NCI-H748 treated with DMSO at 0.1 percent for 48 hours (cell line): ENCODE measurements around the gene DKKL1.
A peak's percentile ranks its signal among the peaks of the same experiment; 100 is the strongest.

Source experiments
- DNase-seq: peaks from one replicate; lab custom pipeline; 2025; lab: John Stamatoyannopoulos, UW

Gene DKKL1

DNA sequence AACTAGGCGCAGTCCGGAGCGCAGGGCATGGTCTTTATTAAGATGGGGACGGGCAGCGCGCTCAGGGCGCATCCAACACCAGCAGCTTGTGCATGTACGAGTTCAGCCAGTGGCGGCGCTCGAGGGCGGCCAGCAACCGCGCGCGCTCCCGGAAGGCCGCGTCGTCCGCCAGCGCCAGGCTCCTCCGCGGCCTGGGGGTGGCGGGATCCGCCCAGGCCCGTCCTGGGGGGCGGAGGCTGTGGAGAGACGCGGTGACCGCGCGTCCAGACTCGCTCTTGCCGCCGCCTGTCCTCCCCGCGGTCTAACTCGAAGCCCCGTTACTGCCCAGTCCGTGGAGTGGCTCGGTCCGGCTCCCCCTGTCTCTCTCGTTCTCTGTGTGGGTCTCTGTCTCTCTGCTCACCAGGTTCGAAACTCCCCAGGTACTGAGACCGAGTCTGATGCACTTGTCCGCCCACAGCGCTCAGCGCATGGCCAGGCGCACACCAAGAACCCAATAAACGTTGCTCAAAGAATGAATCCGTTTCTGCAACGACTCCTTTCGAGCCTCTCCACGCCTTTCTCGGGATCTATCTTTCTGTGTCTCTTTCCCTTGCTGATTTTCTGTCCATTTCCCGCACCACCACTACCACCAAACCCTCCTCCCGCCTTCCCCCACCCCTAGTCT lies 58.9 kb downstream of the DKKL1 start:
- peak; percentile 21 for DNase-seq

DNA sequence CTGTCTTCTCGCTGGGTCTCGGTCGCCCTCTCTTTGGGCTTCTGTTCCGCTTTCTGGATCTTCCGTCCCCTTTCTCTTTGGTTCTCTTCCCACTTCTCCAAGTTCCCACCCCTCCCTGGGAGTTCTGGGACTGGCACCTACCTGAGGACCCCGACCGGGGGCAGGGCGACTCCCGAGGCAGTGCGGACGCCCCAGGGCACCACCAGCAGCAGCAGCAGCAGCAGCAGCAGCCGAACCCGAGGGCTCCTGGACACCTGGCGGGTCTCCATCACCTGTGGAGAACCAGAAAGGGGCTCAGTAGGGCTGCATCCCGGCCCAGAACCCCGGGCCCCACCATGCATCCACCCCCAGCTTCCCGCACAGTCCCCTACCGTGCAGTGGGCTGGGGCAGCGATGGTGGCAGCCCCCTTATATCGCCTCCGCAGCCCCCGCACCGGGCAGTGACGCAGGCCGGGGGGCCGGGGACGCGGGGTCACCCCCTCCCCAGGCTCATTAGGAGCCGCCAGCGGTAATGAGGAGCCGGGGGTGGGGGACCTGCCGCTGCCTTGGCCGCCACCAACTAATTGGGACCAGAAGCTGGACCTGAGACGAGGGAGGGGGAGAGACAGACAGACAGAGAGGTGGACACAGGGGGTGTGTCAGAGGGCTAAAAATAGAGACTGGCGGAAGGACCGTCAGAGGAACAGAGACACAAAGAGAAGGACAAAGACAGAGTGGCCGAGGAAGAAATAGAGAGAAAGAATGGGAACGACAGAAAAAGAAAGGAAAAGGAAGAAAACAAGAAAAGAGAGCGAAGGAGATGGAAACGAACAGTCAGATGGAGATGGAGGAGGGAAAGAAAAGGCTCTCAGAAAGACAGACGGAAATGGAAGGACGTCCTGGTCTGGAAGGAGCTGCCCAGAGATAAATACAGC lies 59.7 kb downstream of the DKKL1 start, which contains the start of gene PTH2:
Gene PTH2 (minus strand): TSS at position 371 of the 914 bp plus-strand sequence. CDS start 102 bp downstream, at position 269.
- no peak for DNase-seq

DNA sequence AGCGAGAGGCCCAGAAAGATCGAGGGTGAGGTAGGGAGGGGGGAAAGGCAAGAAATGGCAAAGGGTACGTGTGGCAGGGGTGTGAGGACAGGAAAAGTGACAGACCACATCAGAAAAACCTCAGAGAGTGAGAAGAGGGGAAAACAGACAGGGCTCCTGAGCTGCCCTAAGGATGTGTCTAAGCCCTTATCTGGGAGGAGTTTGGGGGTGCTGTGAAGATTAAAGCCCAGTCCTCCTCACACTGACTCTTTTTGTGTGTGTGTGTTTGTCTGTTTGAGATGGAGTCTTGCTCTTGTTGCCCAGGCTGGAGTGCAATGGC lies 60.3 kb downstream of the DKKL1 start:
- DNase-seq: no peak
